Skeletal muscle satellite cell (primary cell): ENCODE results near the gene CD48.

Experiments
- H3K27me3 ChIP-seq: 2 replicates; pipeline ENCODE4 v1.7.0; 2013; ENCODE audit warnings: low read length; ENCODE audit not compliant: control insufficient read depth, insufficient read depth
- H3K36me3 ChIP-seq: 2 replicates; pipeline ENCODE4 v1.7.0; 2013; ENCODE audit warnings: mild to moderate bottlenecking, control low read depth, low read length; ENCODE audit not compliant: insufficient read depth
- H3K4me1 ChIP-seq: 2 replicates; pipeline ENCODE4 v1.7.0; 2013; ENCODE audit warnings: low read length; ENCODE audit not compliant: control insufficient read depth, insufficient read depth
- H3K4me2 ChIP-seq: 2 replicates; pipeline ENCODE4 v1.7.0; 2013; ENCODE audit warnings: mild to moderate bottlenecking, low read length
- H3K4me3 ChIP-seq: 2 replicates; pipeline ENCODE4 v1.7.0; 2013; ENCODE audit warnings: low read length
- H3K9ac ChIP-seq: 2 replicates; pipeline ENCODE4 v1.7.0; 2013; ENCODE audit warnings: mild to moderate bottlenecking, low read depth, low read length, moderate library complexity
- H3K9me3 ChIP-seq: replicated peaks from 2 replicates; pipeline ENCODE4 v1.7.0; 2013; ENCODE audit warnings: mild to moderate bottlenecking, control low read depth, low read length

CD48 gene

DNA sequence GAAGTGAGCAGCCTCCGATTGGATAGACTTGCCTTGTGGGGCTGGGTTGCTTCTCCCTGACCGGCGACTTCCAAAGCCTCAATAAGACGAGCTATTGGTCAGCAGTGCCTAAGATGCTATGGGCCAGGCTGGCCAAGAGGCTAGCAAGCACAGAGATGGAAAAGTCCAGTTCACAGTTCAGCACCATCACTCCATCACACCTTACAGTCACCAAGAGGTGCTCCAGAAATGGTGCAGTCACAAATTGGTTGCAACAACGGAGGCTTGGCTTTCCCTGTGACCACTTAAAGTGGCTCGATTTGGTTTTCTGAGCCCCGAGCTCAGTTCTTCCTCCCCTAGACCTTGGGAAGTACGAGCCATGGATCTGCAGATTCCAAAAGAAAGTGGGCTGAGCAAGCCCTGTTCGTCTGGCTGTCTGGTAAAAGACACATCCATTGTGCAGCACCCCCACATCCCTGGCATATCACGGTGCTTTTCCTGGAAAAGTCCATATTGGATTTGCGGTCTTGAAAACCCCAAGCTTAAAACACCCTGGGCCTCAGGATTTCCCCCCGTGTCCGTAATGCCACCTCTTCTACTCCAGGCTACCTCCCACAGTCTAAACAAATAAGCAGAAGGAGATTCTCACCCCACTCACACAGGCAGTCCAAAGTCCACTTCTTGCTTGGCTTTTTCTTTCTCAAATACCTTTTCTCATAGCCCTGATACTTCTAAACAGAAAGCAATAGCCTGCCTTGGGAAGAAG, 66.1 kb downstream of the CD48 start:
- Histone ChIP-seq H3K9me3 (no peaks in the 10 kb centered on the region), H3K9ac (no peak overlapping the region), H3K36me3 (no peaks in the 10 kb centered on the region), H3K4me3 (no peak overlapping the region), H3K4me1 (no peaks in the 10 kb centered on the region), H3K4me2 (no peak overlapping the region), H3K27me3 (no peaks in the 10 kb centered on the region)

- Histone ChIP-seq H3K9ac (no peak overlapping the region), H3K9me3 (no peaks in the 10 kb centered on the region), H3K4me2 (no peak overlapping the region), H3K4me3 (no peak overlapping the region), H3K36me3 (no peaks in the 10 kb centered on the region), H3K27me3 (no peaks in the 10 kb centered on the region), H3K4me1 (no peaks in the 10 kb centered on the region)
Observed at GRCh38 chr1:160644399-160644798, 67.2 kb downstream of the CD48 start.

GRCh38 chr1:160643138-160643537, 68.5 kb downstream of the CD48 start:
- no peak overlapping the region for H3K4me3 ChIP-seq
- no peaks in the 10 kb centered on the region for H3K36me3 ChIP-seq
- H3K27me3 ChIP-seq = no peaks in the 10 kb centered on the region
- H3K9me3 ChIP-seq = no peaks in the 10 kb centered on the region
- H3K4me1 ChIP-seq = no peaks in the 10 kb centered on the region
- H3K9ac ChIP-seq = no peak overlapping the region
- H3K4me2 ChIP-seq = no peak overlapping the region

DNA sequence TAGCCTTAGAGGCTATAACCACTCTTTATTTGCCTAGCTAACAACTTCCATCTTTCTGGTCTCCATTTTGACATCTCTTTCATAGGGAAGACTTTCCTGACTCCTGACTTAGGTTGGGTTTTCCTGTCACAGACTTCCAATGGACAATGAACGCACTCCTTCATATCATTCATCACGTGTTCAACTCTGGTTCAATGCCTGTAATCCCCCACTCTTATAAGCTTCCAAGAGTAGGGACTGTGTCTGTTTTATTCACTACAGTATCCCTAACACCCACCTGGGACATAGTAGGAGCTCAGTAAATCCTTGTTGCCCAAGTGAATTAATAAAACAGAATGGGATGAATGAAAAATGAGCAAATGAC, 69.4 kb downstream of the CD48 start:
- H3K9me3 ChIP-seq = no peaks in the 10 kb centered on the region
- no peak overlapping the region for H3K9ac ChIP-seq
- H3K4me1 ChIP-seq = no peaks in the 10 kb centered on the region
- no peak overlapping the region for H3K4me3 ChIP-seq
- no peak overlapping the region for H3K4me2 ChIP-seq
- no peaks in the 10 kb centered on the region for H3K27me3 ChIP-seq
- no peaks in the 10 kb centered on the region for H3K36me3 ChIP-seq

DNA sequence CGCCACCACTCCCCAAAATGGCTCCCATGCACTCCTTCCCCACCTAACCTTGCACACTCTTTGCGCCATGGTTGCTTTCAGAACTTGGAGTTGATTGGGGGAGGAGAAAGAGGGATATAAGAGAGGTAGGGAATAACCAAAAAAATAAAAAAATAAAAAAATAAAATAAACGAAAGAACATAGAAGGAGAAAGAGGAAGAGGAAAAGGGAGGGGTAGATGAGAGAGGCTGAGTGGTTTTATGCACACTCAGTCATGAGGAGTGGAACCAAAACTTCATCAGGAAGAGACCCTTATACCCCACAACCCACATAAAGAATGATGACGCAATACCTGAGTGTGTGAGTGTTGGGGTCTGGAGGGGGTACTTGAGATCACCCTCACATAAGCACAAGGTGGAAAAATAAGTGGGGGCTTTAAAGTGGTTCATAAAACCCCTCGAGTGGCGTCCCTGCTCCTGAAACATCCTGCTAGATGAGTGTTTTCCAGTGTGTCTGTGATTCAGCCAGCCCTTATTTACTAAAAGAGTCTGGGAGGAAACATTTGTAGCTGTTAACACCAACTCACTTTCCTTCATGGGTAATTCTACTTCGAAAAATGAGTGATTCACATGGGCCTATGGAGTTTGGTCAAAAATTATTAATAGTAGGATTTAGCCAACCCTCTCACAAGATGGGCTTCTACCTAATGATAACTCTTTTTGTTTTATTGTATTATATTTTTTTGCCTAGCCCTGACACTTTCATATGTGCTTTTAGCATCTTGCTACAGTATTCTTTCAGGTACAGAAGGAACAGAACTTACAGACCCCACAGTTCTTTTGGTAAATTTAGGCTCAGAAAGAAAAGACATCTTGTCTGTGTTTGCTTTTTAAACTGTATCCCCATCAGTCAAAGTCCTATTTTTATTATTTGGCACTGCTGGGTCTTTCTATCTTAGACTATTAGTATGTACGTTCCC, 70.0 kb downstream of the CD48 start:
- Histone ChIP-seq H3K9me3 (no peaks in the 10 kb centered on the region), H3K4me1 (no peaks in the 10 kb centered on the region), H3K9ac (no peak overlapping the region), H3K27me3 (no peaks in the 10 kb centered on the region), H3K4me3 (no peak overlapping the region), H3K36me3 (no peaks in the 10 kb centered on the region), H3K4me2 (no peak overlapping the region)

GRCh38 chr1:160640359-160641123, 71.1 kb downstream of the CD48 start:
- H3K4me3 ChIP-seq = no peak overlapping the region

GRCh38 chr1:160639652-160640051, 72.0 kb downstream of the CD48 start:
- Histone ChIP-seq H3K9me3 (no peaks in the 10 kb centered on the region), H3K4me2 (no peak overlapping the region), H3K4me3 (no peak overlapping the region), H3K36me3 (no peaks in the 10 kb centered on the region), H3K27me3 (no peaks in the 10 kb centered on the region), H3K4me1 (no peaks in the 10 kb centered on the region), H3K9ac (no peak overlapping the region)

More at GRCh38 chr1:160640359-160641123, 71.1 kb downstream of the CD48 start:
- Histone ChIP-seq H3K4me1 (no peaks in the 10 kb centered on the region), H3K4me2 (no peak overlapping the region), H3K9ac (no peak overlapping the region), H3K9me3 (no peaks in the 10 kb centered on the region), H3K36me3 (no peaks in the 10 kb centered on the region), H3K27me3 (no peaks in the 10 kb centered on the region)

- no peak overlapping the region for H3K4me2 ChIP-seq
- H3K4me1 ChIP-seq = no peaks in the 10 kb centered on the region
- no peak overlapping the region for H3K9ac ChIP-seq
Observed at GRCh38 chr1:160638926-160639325, 72.7 kb downstream of the CD48 start.

DNA sequence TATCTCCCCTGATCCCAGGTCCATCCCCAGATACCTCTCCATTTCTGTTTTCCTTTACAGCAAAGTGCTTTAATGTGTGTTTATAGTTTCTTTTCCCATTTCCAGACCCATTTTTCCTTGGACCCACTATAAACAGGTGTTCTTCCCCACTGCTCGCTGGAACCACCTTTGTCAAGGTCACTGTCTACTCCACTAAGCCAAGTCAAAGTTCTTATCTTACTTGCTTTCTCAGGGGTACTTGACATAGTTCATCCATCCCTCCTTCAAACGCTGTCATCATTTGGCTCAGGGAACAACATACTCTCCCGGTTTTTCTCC, 73.1 kb downstream of the CD48 start:
- no peaks in the 10 kb centered on the region for H3K4me1 ChIP-seq

More at GRCh38 chr1:160638926-160639325, 72.7 kb downstream of the CD48 start:
- H3K27me3 ChIP-seq = no peaks in the 10 kb centered on the region
- no peaks in the 10 kb centered on the region for H3K9me3 ChIP-seq
- no peak overlapping the region for H3K4me3 ChIP-seq
- H3K36me3 ChIP-seq = no peaks in the 10 kb centered on the region

GRCh38 chr1:160637821-160638539, 73.6 kb downstream of the CD48 start:
- H3K4me1 ChIP-seq = no peaks in the 10 kb centered on the region
- H3K4me2 ChIP-seq = no peak overlapping the region
- H3K36me3 ChIP-seq = no peaks in the 10 kb centered on the region
- no peak overlapping the region for H3K4me3 ChIP-seq
- no peaks in the 10 kb centered on the region for H3K9me3 ChIP-seq
- H3K27me3 ChIP-seq = no peaks in the 10 kb centered on the region
- H3K9ac ChIP-seq = no peak overlapping the region

More for the DNA sequence above, 73.1 kb downstream of the CD48 start:
- no peak overlapping the region for H3K9ac ChIP-seq
- H3K27me3 ChIP-seq = no peaks in the 10 kb centered on the region
- no peaks in the 10 kb centered on the region for H3K36me3 ChIP-seq
- no peak overlapping the region for H3K4me3 ChIP-seq
- H3K9me3 ChIP-seq = no peaks in the 10 kb centered on the region
- no peak overlapping the region for H3K4me2 ChIP-seq

DNA sequence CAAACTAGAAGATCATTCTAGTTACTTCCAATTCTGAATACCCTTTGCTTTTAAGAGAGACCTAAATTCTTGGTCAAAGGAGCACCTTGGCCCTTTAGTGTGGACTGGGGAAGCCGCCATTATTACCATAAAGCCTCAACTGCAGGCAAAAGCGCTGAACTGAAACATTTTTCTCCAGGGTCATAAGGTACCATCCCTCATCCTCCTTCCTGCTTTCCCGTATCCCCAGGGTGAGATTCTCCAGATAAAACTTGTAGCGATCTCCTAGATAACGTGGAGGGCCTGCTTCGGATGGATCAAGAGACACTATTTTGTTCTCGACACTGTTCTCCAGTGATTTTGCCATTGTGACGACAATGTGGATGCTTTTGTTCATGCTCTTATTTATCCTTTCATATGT, 74.6 kb downstream of the CD48 start:
- no peaks in the 10 kb centered on the region for H3K36me3 ChIP-seq
- no peak overlapping the region for H3K4me3 ChIP-seq
- H3K9ac ChIP-seq = no peak overlapping the region
- H3K27me3 ChIP-seq = no peaks in the 10 kb centered on the region
- no peaks in the 10 kb centered on the region for H3K9me3 ChIP-seq
- no peak overlapping the region for H3K4me2 ChIP-seq
- H3K4me1 ChIP-seq = no peaks in the 10 kb centered on the region
